ENCODE measurements around the gene CDC37L1.

CDC37L1 gene

DNA sequence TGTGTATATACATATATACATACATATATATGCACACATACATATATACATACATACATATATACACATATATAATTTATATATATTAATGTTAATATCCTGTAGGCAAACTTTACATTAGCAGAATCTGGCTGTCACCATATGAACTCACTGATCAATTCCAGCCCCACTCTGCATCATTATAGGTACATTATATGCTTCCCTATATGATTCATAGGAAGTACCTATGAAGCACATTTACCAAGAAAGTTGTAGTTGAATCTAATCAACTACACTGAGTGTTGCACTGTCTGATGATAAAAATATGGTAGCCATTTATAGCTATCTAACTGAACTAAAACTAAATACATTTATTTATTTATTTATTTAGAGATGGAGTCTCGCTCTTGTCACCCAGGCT, 7.6 kb upstream of the CDC37L1 start:
- Histone ChIP-seq H3K4me3 (ENCODE audit: low read depth, low read length) (no peak overlapping the region), H3K27me3 (ENCODE audit: insufficient read depth, low read depth, severe bottlenecking) (no peaks in the 10 kb centered on the region), H3K36me3 (no peaks in the 10 kb centered on the region), H3K27ac (no peak overlapping the region), H3K9me3 (ENCODE audit: severe bottlenecking) (no peaks in the 10 kb centered on the region)
- DNase-seq: no peak
- TF ChIP-seq, protein P1, sequence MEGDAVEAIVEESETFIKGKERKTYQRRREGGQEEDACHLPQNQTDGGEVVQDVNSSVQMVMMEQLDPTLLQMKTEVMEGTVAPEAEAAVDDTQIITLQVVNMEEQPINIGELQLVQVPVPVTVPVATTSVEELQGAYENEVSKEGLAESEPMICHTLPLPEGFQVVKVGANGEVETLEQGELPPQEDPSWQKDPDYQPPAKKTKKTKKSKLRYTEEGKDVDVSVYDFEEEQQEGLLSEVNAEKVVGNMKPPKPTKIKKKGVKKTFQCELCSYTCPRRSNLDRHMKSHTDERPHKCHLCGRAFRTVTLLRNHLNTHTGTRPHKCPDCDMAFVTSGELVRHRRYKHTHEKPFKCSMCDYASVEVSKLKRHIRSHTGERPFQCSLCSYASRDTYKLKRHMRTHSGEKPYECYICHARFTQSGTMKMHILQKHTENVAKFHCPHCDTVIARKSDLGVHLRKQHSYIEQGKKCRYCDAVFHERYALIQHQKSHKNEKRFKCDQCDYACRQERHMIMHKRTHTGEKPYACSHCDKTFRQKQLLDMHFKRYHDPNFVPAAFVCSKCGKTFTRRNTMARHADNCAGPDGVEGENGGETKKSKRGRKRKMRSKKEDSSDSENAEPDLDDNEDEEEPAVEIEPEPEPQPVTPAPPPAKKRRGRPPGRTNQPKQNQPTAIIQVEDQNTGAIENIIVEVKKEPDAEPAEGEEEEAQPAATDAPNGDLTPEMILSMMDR (IDR thresholded peaks at IDR 0.05; ENCODE audit: low read depth, low read length): no peak

DNA sequence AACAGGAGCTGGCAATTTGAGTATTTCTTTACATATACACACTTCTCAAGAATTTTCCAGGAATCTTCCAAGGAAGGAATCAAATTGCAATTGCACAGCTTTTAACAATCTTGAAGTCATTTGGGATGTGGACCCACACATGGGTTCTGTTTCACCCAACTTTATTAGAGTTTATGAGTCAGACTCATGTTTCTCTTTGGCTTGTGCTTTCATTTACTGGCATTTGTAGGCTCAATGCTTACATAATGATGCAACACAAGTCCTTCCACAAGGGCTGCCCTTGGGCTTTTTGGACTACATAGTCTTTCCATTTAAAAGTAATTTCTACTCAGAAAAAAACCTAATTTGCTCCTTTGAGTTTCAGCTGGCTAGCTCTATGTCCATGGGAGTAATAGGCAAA, 4.6 kb upstream of the CDC37L1 start:
- Histone ChIP-seq H3K4me3 (ENCODE audit: low read depth, low read length) (no peak overlapping the region), H3K36me3 (no peaks in the 10 kb centered on the region), H3K27ac (no peak overlapping the region), H3K9me3 (ENCODE audit: severe bottlenecking) (no peaks in the 10 kb centered on the region), H3K27me3 (ENCODE audit: insufficient read depth, low read depth, severe bottlenecking) (no peaks in the 10 kb centered on the region)
- no peak for DNase-seq
- TF ChIP-seq, protein P1 (IDR thresholded peaks at IDR 0.05; ENCODE audit: low read depth, low read length): no peak

DNA sequence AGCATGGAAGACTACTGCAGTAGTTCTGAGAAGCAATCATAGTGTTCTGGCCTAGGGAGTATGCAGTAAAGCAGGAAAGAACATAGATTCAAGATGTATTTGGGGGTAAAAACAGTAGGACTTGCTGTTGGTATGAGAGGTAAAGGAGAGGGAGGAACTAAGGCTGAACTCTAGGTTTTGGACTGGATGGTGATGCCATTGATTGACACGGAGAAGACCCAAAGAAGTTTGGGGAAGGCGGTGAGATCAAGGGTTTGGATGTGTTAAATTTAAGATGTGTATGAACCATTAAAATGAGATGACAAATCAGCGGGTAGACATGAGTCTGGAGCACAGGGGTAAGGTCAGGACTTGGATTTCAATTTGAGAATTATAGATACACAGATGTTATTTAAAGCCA, 2.0 kb upstream of the CDC37L1 start:
- no peak for DNase-seq
- TF ChIP-seq, protein P1 (IDR thresholded peaks at IDR 0.05; ENCODE audit: low read depth, low read length): no peak
- Histone ChIP-seq H3K36me3 (no peaks in the 10 kb centered on the region), H3K4me3 (ENCODE audit: low read depth, low read length) (no peak overlapping the region), H3K27ac (no peak overlapping the region), H3K27me3 (ENCODE audit: insufficient read depth, low read depth, severe bottlenecking) (no peaks in the 10 kb centered on the region), H3K9me3 (ENCODE audit: severe bottlenecking) (no peaks in the 10 kb centered on the region)

DNA sequence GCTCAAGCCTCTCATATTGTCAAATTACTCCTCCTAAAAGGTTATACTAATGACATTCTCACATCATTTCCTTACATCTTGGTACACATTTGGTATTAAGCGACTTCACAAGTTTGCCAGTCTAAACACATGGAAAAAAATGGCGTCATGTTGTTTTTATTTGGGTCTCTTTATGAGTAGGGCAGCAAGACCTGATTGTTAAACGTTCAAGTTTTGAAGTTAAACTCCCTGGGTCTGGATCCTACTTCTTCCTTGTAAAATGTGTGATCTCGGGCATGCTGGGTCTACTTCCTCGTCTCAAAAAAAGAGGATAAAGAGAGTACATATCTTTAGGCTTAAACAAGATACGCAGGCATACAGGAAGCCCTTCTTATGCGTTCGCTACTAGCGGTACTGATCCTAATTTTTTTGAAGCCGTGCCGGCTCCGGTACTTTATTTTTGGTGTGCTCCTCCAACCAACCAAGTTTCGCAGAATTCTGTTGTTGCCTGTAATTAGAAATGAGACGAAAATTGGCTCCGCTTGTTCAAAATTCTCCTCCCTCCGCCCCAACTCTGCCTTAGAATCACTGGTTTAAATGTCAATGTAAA, 596 bp upstream of the CDC37L1 start:
- Histone ChIP-seq H3K4me3 (ENCODE audit: low read depth, low read length) (peak overlapping the region; percentile 96), H3K9me3 (ENCODE audit: severe bottlenecking) (no peaks in the 10 kb centered on the region), H3K36me3 (no peaks in the 10 kb centered on the region), H3K27me3 (ENCODE audit: insufficient read depth, low read depth, severe bottlenecking) (no peaks in the 10 kb centered on the region), H3K27ac (peak overlapping the region; percentile 90)
- TF ChIP-seq, protein P1 (IDR thresholded peaks at IDR 0.05; ENCODE audit: low read depth, low read length): no peak
- no peak for DNase-seq

DNA sequence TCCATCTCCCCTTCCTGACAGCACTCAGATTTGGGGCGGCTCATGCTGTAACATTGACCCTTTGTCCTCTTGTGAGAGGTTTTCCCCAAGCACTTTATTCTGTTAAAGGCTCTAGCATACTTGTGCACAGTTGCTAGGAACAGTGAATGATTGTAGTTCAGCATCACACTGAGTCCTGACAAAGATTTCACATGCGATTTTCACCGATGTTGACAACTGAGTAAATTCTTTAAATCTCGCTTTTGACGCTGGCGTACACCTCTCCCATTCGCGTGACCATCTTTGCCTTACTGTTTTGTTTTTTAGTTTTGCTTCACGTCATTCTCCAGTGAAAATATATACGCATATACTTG, 780 bp downstream of the CDC37L1 start:
- H3K9me3 ChIP-seq (ENCODE audit: severe bottlenecking): no peaks in the 10 kb centered on the region
- TF ChIP-seq, protein P1 (IDR thresholded peaks at IDR 0.05; ENCODE audit: low read depth, low read length): no peak
- H3K36me3 ChIP-seq: peaks cover 5% of the 10 kb centered on the region
- no peaks in the 10 kb centered on the region for H3K27me3 ChIP-seq (ENCODE audit: insufficient read depth, low read depth, severe bottlenecking)
- no peak for DNase-seq
- peak overlapping the region; percentile 96 for H3K4me3 ChIP-seq (ENCODE audit: low read depth, low read length)
- H3K27ac ChIP-seq: peak overlapping the region; percentile 90

DNA sequence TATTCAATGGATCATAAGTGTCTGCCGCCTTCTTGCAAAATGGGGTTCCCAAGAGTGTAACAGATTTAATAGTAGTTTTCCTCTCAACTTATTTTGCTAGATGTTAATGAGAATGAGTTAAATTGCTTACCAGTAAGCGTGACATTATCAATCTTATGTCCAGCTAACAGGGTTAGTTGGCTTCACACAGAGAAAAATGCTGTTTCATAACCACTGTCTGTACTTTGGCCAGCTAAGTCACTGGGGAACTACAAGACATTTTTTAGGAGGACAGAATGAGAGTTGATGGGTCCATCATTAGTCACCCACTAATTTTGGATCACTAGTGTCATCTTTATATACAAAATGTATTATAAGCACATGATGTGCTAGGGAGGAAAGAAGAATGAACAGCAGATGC, 1.4 kb downstream of the CDC37L1 start:
- DNase-seq: no peak
- H3K9me3 ChIP-seq (ENCODE audit: severe bottlenecking): no peaks in the 10 kb centered on the region
- peaks cover 9% of the 10 kb centered on the region for H3K36me3 ChIP-seq
- TF ChIP-seq, protein P1 (IDR thresholded peaks at IDR 0.05; ENCODE audit: low read depth, low read length): no peak
- H3K27me3 ChIP-seq (ENCODE audit: insufficient read depth, low read depth, severe bottlenecking): no peaks in the 10 kb centered on the region
- no peak overlapping the region for H3K4me3 ChIP-seq (ENCODE audit: low read depth, low read length)
- no peak overlapping the region; the same call in 1 of the 2 replicates for H3K27ac ChIP-seq
